ENCODE data around the gene MAFG. TPM values are rescaled to one million over a fixed set of nuclear protein-coding genes. Genes with fewer than 3 reads are reported as not detected.

Gene MAFG
- total and polyA plus RNA-seq, 2 of the 13 experiments (the other 11 are each of a cell fraction or from before 2014, with no cell fraction given), result 14.5 to 20.0 TPM

DNA sequence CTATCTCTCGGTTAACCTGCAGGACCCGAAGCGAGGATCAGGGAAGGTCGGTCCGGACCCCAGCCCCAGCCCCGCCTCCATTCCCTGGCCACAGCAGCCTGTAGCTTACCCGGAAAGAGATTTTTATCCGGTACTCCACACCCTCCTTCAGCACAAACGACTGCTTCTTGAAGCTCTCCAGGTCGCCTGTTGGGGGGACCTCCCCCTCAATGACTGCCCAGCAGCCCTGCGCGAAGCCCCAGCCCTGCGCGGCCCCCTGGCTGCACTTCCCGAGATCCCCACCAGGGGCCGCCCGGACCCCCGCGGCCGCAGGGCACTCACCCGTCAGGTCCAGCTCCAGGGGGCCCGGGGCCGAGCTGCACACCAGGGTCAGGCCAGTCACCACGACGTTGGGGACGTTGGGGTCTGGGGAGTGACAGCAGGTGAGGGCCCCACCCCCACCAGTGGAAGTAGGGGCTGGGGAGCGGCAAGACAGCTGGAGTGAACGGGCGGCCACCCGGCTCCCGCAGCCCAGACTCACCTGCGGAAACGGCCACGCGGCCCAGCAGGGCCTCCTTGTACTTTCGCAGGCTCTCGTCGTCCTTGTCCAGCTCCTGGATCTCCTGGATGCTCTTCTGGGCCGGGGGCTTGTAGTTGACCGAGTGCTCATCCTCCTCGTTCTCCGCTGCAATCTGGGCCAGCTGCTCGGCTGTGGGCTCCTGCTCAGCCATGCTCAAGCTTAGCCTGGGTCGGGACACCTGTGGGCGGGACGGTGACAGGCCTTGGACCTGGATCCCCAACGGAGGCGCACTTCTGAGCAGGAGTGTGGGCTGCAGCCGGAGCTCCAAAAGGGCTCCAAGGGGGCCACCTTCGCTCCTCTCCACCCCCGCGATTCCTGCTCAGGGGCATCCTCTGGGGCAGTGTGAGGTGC, 58.1 kb downstream of the MAFG start (continued):
- TF ChIP-seq, protein P1, sequence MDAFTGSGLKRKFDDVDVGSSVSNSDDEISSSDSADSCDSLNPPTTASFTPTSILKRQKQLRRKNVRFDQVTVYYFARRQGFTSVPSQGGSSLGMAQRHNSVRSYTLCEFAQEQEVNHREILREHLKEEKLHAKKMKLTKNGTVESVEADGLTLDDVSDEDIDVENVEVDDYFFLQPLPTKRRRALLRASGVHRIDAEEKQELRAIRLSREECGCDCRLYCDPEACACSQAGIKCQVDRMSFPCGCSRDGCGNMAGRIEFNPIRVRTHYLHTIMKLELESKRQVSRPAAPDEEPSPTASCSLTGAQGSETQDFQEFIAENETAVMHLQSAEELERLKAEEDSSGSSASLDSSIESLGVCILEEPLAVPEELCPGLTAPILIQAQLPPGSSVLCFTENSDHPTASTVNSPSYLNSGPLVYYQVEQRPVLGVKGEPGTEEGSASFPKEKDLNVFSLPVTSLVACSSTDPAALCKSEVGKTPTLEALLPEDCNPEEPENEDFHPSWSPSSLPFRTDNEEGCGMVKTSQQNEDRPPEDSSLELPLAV (CRISPR knock-in tag; conservative IDR thresholded peaks at IDR 0.05; ENCODE audit: low read depth), result peak; percentile 57; the same call in 1 of the 2 replicates
- TF ChIP-seq STAG1 (CRISPR knock-in tag; IDR thresholded peaks at IDR 0.05) (peak; percentile 69), ESRRA (CRISPR knock-in tag; IDR thresholded peaks at IDR 0.05; ENCODE audit: low read depth) (no peak), TRIM24 (CRISPR knock-in tag; IDR thresholded peaks at IDR 0.05) (no peak), RXRB (CRISPR knock-in tag; IDR thresholded peaks at IDR 0.05; ENCODE audit: borderline replicate concordance) (no peak), CHCHD3 (CRISPR knock-in tag; IDR thresholded peaks at IDR 0.05) (peak; percentile 33; the same call in 1 of the 2 replicates), GATAD1 (CRISPR knock-in tag; IDR thresholded peaks at IDR 0.05) (no peak), JARID2 (CRISPR knock-in tag; IDR thresholded peaks at IDR 0.05; ENCODE audit: insufficient replicate concordance) (no peak)
- TF ChIP-seq, protein P2, sequence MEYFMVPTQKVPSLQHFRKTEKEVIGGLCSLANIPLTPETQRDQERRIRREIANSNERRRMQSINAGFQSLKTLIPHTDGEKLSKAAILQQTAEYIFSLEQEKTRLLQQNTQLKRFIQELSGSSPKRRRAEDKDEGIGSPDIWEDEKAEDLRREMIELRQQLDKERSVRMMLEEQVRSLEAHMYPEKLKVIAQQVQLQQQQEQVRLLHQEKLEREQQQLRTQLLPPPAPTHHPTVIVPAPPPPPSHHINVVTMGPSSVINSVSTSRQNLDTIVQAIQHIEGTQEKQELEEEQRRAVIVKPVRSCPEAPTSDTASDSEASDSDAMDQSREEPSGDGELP (IDR thresholded peaks at IDR 0.05; ENCODE audit: borderline replicate concordance, low read depth), result peak; percentile 38; the same call in 1 of the 2 replicates
- TF ChIP-seq, protein P3, sequence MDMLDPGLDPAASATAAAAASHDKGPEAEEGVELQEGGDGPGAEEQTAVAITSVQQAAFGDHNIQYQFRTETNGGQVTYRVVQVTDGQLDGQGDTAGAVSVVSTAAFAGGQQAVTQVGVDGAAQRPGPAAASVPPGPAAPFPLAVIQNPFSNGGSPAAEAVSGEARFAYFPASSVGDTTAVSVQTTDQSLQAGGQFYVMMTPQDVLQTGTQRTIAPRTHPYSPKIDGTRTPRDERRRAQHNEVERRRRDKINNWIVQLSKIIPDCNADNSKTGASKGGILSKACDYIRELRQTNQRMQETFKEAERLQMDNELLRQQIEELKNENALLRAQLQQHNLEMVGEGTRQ (IDR thresholded peaks at IDR 0.05; ENCODE audit: low read depth, low read length), result no peak
- TF ChIP-seq, protein P3 (CRISPR knock-in tag; IDR thresholded peaks at IDR 0.05; ENCODE audit: borderline replicate concordance), result no peak
- TF ChIP-seq, protein P4, sequence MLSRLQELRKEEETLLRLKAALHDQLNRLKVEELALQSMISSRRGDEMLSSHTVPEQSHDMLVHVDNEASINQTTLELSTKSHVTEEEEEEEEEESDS (CRISPR knock-in tag; IDR thresholded peaks at IDR 0.05; ENCODE audit: borderline replicate concordance), result no peak; the same call in 1 of the 2 replicates
- TF ChIP-seq, protein P5, sequence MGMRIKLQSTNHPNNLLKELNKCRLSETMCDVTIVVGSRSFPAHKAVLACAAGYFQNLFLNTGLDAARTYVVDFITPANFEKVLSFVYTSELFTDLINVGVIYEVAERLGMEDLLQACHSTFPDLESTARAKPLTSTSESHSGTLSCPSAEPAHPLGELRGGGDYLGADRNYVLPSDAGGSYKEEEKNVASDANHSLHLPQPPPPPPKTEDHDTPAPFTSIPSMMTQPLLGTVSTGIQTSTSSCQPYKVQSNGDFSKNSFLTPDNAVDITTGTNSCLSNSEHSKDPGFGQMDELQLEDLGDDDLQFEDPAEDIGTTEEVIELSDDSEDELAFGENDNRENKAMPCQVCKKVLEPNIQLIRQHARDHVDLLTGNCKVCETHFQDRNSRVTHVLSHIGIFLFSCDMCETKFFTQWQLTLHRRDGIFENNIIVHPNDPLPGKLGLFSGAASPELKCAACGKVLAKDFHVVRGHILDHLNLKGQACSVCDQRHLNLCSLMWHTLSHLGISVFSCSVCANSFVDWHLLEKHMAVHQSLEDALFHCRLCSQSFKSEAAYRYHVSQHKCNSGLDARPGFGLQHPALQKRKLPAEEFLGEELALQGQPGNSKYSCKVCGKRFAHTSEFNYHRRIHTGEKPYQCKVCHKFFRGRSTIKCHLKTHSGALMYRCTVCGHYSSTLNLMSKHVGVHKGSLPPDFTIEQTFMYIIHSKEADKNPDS (CRISPR knock-in tag; IDR thresholded peaks at IDR 0.05), result no peak
- TF ChIP-seq, protein P6, sequence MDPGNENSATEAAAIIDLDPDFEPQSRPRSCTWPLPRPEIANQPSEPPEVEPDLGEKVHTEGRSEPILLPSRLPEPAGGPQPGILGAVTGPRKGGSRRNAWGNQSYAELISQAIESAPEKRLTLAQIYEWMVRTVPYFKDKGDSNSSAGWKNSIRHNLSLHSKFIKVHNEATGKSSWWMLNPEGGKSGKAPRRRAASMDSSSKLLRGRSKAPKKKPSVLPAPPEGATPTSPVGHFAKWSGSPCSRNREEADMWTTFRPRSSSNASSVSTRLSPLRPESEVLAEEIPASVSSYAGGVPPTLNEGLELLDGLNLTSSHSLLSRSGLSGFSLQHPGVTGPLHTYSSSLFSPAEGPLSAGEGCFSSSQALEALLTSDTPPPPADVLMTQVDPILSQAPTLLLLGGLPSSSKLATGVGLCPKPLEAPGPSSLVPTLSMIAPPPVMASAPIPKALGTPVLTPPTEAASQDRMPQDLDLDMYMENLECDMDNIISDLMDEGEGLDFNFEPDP (CRISPR knock-in tag; conservative IDR thresholded peaks at IDR 0.05), result no peak
- TF ChIP-seq, protein P7, sequence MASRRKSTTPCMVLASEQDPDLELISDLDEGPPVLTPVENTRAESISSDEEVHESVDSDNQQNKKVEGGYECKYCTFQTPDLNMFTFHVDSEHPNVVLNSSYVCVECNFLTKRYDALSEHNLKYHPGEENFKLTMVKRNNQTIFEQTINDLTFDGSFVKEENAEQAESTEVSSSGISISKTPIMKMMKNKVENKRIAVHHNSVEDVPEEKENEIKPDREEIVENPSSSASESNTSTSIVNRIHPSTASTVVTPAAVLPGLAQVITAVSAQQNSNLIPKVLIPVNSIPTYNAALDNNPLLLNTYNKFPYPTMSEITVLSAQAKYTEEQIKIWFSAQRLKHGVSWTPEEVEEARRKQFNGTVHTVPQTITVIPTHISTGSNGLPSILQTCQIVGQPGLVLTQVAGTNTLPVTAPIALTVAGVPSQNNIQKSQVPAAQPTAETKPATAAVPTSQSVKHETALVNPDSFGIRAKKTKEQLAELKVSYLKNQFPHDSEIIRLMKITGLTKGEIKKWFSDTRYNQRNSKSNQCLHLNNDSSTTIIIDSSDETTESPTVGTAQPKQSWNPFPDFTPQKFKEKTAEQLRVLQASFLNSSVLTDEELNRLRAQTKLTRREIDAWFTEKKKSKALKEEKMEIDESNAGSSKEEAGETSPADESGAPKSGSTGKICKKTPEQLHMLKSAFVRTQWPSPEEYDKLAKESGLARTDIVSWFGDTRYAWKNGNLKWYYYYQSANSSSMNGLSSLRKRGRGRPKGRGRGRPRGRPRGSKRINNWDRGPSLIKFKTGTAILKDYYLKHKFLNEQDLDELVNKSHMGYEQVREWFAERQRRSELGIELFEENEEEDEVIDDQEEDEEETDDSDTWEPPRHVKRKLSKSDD (CRISPR knock-in tag; IDR thresholded peaks at IDR 0.05; ENCODE audit: low read depth), result no peak

Measured in HepG2 (cell line).